GM12878 (cell line): Measurements from ENCODE around the gene CAP2. TPM values are rescaled to one million over a fixed set of nuclear protein-coding genes. Genes with fewer than 3 reads are reported as not detected.
"Not testable (repeated sequence)": the region's sequence is repeated elsewhere in the genome, so short reads cannot be mapped to it uniquely, and the experiment has no call there.

Experiments
- ATAC-seq: fragments of 200-7000 bp; cut with Tn5 transposase; 3 replicates; pipeline ENCODE4 v1.9.1; 2020; ENCODE audit warnings: mild to moderate bottlenecking, moderate library complexity
- BruUV-seq: library from RNA; stranded (reverse); fragments of 400-500 nt; replicated peaks from 2 replicates; lab custom pipeline; 2021; lab: Mats Ljungman, UMichigan
- CTCF ChIA-PET: fragments of 300-600 bp; sonication (Branson Sonifier 250); formaldehyde crosslinking; extraction: SDS; loops from one replicate; lab custom pipeline; 2021; ENCODE audit warnings: inconsistent platforms; lab: Yijun Ruan, JAX
- POLR2A ChIA-PET: fragments of 350-600 bp; formaldehyde crosslinking; extraction: SDS; loops from one replicate; lab custom pipeline; 2021; ENCODE audit warnings: inconsistent platforms; lab: Charles Lee
- RAD21 ChIA-PET: fragments of 300-600 bp; sonication (Branson Sonifier 250); formaldehyde crosslinking; loops from one replicate; lab custom pipeline; 2023; ENCODE audit warnings: antibody characterized with exemption; ENCODE audit not compliant: unreplicated experiment; lab: Charles Lee
- SMC1A ChIA-PET: fragments of 300-600 bp; sonication (Branson Sonifier 250); formaldehyde crosslinking; loops from one replicate; lab custom pipeline; 2023; ENCODE audit not compliant: unreplicated experiment, uncharacterized antibody; lab: Charles Lee
- DNase-seq: peaks from one replicate; pipeline ENCODE4 v3.0.0-alpha.2; 2011; ENCODE audit warnings: low read depth, low spot score
- FAIRE-seq: peaks from 3 replicates; lab custom pipeline; 2011; peaks lifted over from hg19 to GRCh38; lab: Jason Lieb, UNC
- H2AFZ ChIP-seq: 2 replicates; pipeline ENCODE4 v1.6.0; 2011; ENCODE audit warnings: low read depth, low read length, control low read depth; ENCODE audit not compliant: control insufficient read depth
- H3K27ac ChIP-seq: 2 replicates; pipeline ENCODE4 v1.5.1; 2011; ENCODE audit warnings: control low read depth; ENCODE audit not compliant: control insufficient read depth, insufficient read depth
- H3K27me3 ChIP-seq, 2 experiments: replicated peaks in 1 of 2; 2 replicates each; pipeline versions ENCODE4 v1.6.0 to v1.6.1; 2011; ENCODE audit warnings: low read length in 1 of 2; ENCODE audit not compliant: control insufficient read depth in 2 of 2, insufficient read depth in 2 of 2
- H3K36me3 ChIP-seq, 2 experiments: 2 replicates each; pipeline ENCODE4 v1.5.1; 2011; ENCODE audit warnings: low read length in 1 of 2; ENCODE audit not compliant: control insufficient read depth in 2 of 2, insufficient read depth in 2 of 2
- H3K4me1 ChIP-seq: 2 replicates; pipeline ENCODE4 v1.6.1; 2011; ENCODE audit warnings: mild to moderate bottlenecking, low read length, moderate library complexity, mixed read lengths; ENCODE audit not compliant: control insufficient read depth, insufficient read depth
- H3K4me2 ChIP-seq: 2 replicates; pipeline ENCODE4 v1.6.0; 2011; ENCODE audit warnings: control low read depth; ENCODE audit not compliant: control insufficient read depth, insufficient read depth
- H3K4me3 ChIP-seq: fragments of 200-600 bp; sonication (generic); 2 replicates; pipeline ENCODE4 v1.5.1; 2016
- H3K79me2 ChIP-seq: 2 replicates; pipeline ENCODE4 v1.6.0; 2011; ENCODE audit warnings: low read length; ENCODE audit not compliant: control insufficient read depth, insufficient read depth
- H3K9ac ChIP-seq: 2 replicates; pipeline ENCODE4 v1.8.0; 2011; ENCODE audit warnings: low read length, control low read depth, mixed read lengths; ENCODE audit not compliant: control insufficient read depth, insufficient read depth
- H3K9me3 ChIP-seq: replicated peaks from 3 replicates; pipeline ENCODE4 v1.5.1; 2011; ENCODE audit warnings: mild to moderate bottlenecking, low read length; ENCODE audit not compliant: control insufficient read depth, insufficient read depth
- H4K20me1 ChIP-seq: 2 replicates; pipeline ENCODE4 v1.6.0; 2011; ENCODE audit not compliant: control insufficient read depth, insufficient read depth
- CTCF ChIP-seq, 3 experiments: IDR thresholded peaks in 2 of 3; conservative IDR thresholded peaks in 1 of 3; 2 replicates each; pipeline ENCODE4 v1.5.1; 2011; ENCODE audit warnings: low read depth in 3 of 3, low read length in 3 of 3, mild to moderate bottlenecking in 3 of 3, control low read depth in 2 of 3, moderate library complexity in 2 of 3, inconsistent platforms in 1 of 3, mixed read lengths in 1 of 3; ENCODE audit not compliant: control insufficient read depth in 2 of 3, insufficient read depth in 1 of 3; ENCODE audit errors: extremely low read depth in 1 of 3
- IKZF1 ChIP-seq: fragments of 450-650 bp; conservative IDR thresholded peaks from 2 replicates; pipeline ENCODE4 v1.6.1; 2017; ENCODE audit warnings: antibody characterized with exemption, mild to moderate bottlenecking
- MEF2A ChIP-seq: IDR thresholded peaks from 2 replicates; pipeline ENCODE4 v1.6.1; 2011; ENCODE audit warnings: low read depth, mild to moderate bottlenecking, low read length, moderate library complexity; ENCODE audit not compliant: insufficient read depth
- POU2F2 ChIP-seq: IDR thresholded peaks from 3 replicates; pipeline ENCODE4 v1.6.1; 2011; ENCODE audit warnings: low read depth, mild to moderate bottlenecking, low read length, borderline replicate concordance
- SUPT20H ChIP-seq: IDR thresholded peaks from 2 replicates; pipeline ENCODE4 v1.6.1; 2011; ENCODE audit warnings: low read depth, mild to moderate bottlenecking, low read length, moderate library complexity, borderline replicate concordance; ENCODE audit not compliant: control insufficient read depth
- WGBS: methylation state at CpG from one replicate; pipeline ENCODE4 v1.1.6; 2016; ENCODE audit warnings: low lambda C conversion rate; ENCODE audit not compliant: insufficient replicate concordance, insufficient coverage; ENCODE audit errors: missing lambda C conversion rate; 5-methylcytosine and 5-hydroxymethylcytosine counted together
- in situ Hi-C: fragments of 300-500 bp; cut with MboI; formaldehyde crosslinking; loops from 9 replicates; pipeline ENCODE4 v1.14.3; 2018; ENCODE audit warnings: mixed read lengths
- intact Hi-C: fragments of 100-400 bp; cut with micrococcal nuclease; formaldehyde crosslinking; loops from one replicate; pipeline ENCODE4 v1.14.2; 2022; ENCODE audit not compliant: unreplicated experiment
- polyA plus RNA-seq, 11 experiments: library from polyadenylated mRNA; depleted of rRNA in 4 of 11; unstranded in 6 of 11; stranded (reverse) in 5 of 11; fragments of >200 nt; fragmentation: Nextera tagmentation in 4 of 11; fragmentation: Illumina TruSeq in 1 of 11; extraction: Ambion mirVana in 4 of 11; extraction: Trizol in 1 of 11; gene quantifications; 1 replicate in 1 of 11; 2 replicates in 10 of 11; pipeline versions ENCODE4 v1.2.1 to v1.2.3, GENCODE V29; 2011 to 2016; ENCODE audit warnings: inconsistent platforms in 2 of 11, missing spikeins in 2 of 11, low read depth in 1 of 11
- total RNA-seq, 4 experiments: library from RNA; depleted of rRNA in 3 of 4; stranded (reverse); fragments of >200 nt in 3 of 4; fragmentation: Illumina TruSeq in 1 of 4; extraction: Trizol in 1 of 4; gene quantifications; 2 replicates each; pipeline versions ENCODE4 v1.2.1 to v1.2.3, GENCODE V29; 2013 to 2021

The CAP2 gene
- total and polyA plus RNA-seq, 10 of the 15 experiments (the other 5 are each of a cell fraction or from before 2014, with no cell fraction given), result 0.10 to 2.0 (median 0.15) TPM; not detected in 7

DNA sequence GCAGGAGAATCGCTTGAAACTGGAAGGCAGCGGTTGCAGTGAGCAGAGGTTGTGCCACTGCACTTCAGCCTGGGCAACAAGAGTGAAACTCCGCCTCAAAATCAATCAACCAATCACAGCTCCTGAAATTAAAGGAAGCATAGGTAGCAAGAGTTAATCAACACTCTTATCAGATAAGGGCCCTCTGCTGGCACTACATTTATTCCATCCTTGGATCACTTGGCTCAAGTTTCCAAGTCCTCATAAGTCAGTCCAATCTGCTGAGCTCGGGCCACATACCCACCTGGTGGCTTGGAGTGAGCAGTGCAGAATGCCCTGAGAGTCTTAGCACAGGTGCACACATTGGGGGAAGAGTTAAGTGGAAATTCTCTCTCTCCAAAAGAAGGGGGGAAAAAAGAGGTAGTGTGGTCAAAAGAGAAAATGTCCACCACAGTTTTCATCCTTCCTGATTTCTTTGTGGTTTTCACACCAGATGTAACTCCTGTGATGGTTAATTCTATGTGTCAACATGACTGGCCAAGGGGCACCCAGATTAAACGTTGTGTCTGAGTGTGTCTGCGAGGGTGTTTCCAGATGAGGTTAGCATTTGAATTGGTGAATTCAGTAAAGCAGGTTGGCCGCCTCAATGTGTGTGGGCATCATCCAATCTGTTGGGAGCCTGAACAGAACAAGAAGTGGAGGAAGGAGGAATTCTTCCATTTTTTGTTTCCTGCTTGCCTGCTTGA lies 192.5 kb downstream of the CAP2 start:
- FAIRE-seq, result no peak
- Histone ChIP-seq H3K4me1 (no peaks in the 10 kb centered on the region), H3K4me2 (no peak overlapping the region), H3K27me3 (no peaks in the 10 kb centered on the region), H3K4me3 (no peak overlapping the region), H3K27ac (no peak overlapping the region), H3K79me2 (no peaks in the 10 kb centered on the region), H4K20me1 (no peaks in the 10 kb centered on the region), H3K9me3 (no peaks in the 10 kb centered on the region), H3K9ac (no peak overlapping the region), H2AFZ (no peak overlapping the region), H3K36me3 (no peaks in the 10 kb centered on the region)
- BruUV-seq, result no TSS peak
- 40% methylated on average over 7 of the region's 7 CpGs for WGBS
- no peak for DNase-seq
- POLR2A ChIA-PET, result interaction anchor here (0.7 kb wide), 1 partner anchor 213 kb away, joined by 3 read pairs; no protein-coding TSS in a partner anchor
- intact Hi-C loops, result no loop called here
- RAD21 ChIA-PET, result interaction anchor here (1.0 to 1.1 kb wide), 3 partner anchors 15 to 230 kb away, joined by 3 read pairs; no protein-coding TSS in a partner anchor
- SMC1A ChIA-PET, result interaction anchor here (0.6 to 6.2 kb wide), 7 partner anchors 115 to 434 kb away, joined by 3 to 60 read pairs (median 3); no protein-coding TSS in a partner anchor
- CTCF ChIA-PET, result interaction anchor here (0.9 to 5.6 kb wide), 6 partner anchors 13 to 428 kb away, joined by 3 to 70 read pairs (median 6); partner anchors contain the start of gene FAM8A1
- in situ Hi-C loops, result no loop called here
- TF ChIP-seq MEF2A, result no peak
- TF ChIP-seq IKZF1, result 0 out of 2 replicates have a peak, but pooled peaks have one; percentile 8
- no peak for TF ChIP-seq SUPT20H
- TF ChIP-seq POU2F2, result no peak
- peak in 2 of 3 experiments; percentile 11 to 35; a peak in 1 of 6 replicates for TF ChIP-seq CTCF (IDR thresholded peaks at IDR 0.05 in 2 of 3, conservative IDR thresholded peaks at IDR 0.05 in 1 of 3; ENCODE audit: control insufficient read depth in 2 of 3, extremely low read depth in 1 of 3, insufficient read depth in 1 of 3, low read depth in 3 of 3, low read length in 3 of 3)
- ATAC-seq, result peak; percentile 68

GRCh38 chr6:17586623-17587022 lies 193.2 kb downstream of the CAP2 start:
- ChIA-PET RAD21 (interaction anchor here (1.0 to 1.1 kb wide), 2 partner anchors 15 to 230 kb away, joined by 3 read pairs; no protein-coding TSS in a partner anchor), SMC1A (interaction anchor here (1.1 to 6.2 kb wide), 3 partner anchors 218 to 429 kb away, joined by 3 to 60 read pairs (median 4); no protein-coding TSS in a partner anchor), CTCF (interaction anchor here (3.3 kb wide), 1 partner anchor 217 kb away, joined by 39 read pairs; no protein-coding TSS in a partner anchor)
- H4K20me1 ChIP-seq, intact Hi-C loops, H3K27me3 ChIP-seq, H3K9me3 ChIP-seq, H3K9ac ChIP-seq, H3K4me3 ChIP-seq, H3K4me2 ChIP-seq, BruUV-seq, in situ Hi-C loops, H2AFZ ChIP-seq, H3K79me2 ChIP-seq, H3K27ac ChIP-seq, H3K4me1 ChIP-seq, POLR2A ChIA-PET, DNase-seq, FAIRE-seq, ATAC-seq, H3K36me3 ChIP-seq: not testable (repeated sequence)
- 89% methylated on average over 13 of the region's 13 CpGs for WGBS
